GM12892 (cell line): ENCODE results near the gene MB21D2.

Experiments
- DNase-seq: peaks from one replicate; pipeline ENCODE4 v3.0.0; 2011; ENCODE audit not compliant: insufficient read length
- FAIRE-seq: peaks from 2 replicates; lab custom pipeline; 2011; peaks lifted over from hg19 to GRCh38; lab: Jason Lieb, UNC
- POLR2A ChIP-seq: IDR thresholded peaks from 2 replicates; pipeline ENCODE4 v1.6.1; 2011; ENCODE audit warnings: low read depth, low read length, control low read depth
- POLR2AphosphoS5 ChIP-seq: IDR thresholded peaks from 2 replicates; pipeline ENCODE4 v1.6.1; 2011; ENCODE audit warnings: low read depth, low read length, control low read depth
- TAF1 ChIP-seq: IDR thresholded peaks from 2 replicates; pipeline ENCODE4 v1.6.1; 2011; ENCODE audit warnings: low read depth, mild to moderate bottlenecking, control low read depth, low read length, borderline replicate concordance

The MB21D2 gene

DNA sequence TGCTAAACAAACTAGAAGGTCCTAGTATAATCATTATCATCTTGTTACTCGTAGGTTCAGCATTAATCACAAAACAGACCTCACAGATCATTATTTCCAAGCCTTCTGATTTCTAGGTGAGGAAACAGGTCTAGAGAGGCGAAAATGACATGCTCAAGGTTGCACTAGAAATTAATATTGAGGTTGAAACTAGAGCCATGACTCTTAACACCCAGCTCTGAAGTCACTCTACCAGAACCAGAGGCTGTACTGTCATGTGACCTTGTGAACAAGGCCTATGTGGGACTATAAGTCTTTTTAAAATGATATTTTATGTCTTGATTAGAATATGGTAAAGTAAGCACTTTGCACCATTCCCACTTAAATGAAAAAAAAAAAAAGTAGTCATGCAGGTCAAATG is 166.5 kb downstream of the MB21D2 start:
- FAIRE-seq = no peak
- TF ChIP-seq POLR2AphosphoS5 (no peak), TAF1 (no peak), POLR2A (no peak)
- no peak for DNase-seq

DNA sequence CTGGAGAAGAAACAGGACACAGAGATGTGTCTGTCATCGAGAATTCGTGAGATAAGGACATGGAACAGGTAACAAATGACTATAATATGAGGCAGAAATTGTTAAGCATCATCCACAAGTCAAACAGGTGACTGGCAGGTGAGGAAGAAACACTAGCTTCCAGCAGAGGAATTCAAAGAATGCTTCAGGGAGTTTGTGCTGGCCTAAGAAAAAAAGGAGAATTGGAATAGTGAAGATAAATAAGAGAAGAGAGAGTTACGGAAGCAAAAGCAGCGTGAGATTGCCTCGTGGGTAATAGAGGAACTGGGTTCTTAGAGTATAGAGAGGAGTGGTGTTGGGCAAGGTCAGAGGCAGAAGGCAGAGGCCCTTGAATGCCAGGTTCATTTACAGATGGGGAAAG is 167.5 kb downstream of the MB21D2 start:
- FAIRE-seq (no peak), DNase-seq (no peak)
- TF ChIP-seq POLR2A = no peak
- TF ChIP-seq TAF1 = no peak
- TF ChIP-seq POLR2AphosphoS5 = no peak

DNA sequence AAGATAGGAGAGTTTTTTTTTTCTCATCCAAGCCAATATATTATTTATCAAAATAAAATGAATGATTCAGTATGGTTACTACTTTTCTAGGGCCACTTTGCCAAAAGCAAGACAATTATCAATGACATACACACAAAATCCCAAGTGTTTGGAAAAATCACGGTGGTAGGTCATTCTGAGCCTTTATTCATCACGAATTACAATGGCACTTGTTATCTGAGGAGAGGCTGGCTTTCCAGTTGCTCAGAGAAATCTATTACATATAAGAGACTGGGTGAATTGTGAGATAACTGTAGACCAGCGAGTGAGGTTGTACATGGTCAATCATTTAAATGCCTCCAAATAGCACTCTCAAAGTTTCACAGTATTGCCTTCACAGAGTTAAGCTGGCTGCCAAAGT is 169.9 kb downstream of the MB21D2 start:
- TF ChIP-seq POLR2A = no peak
- no peak for TF ChIP-seq TAF1
- TF ChIP-seq POLR2AphosphoS5 = no peak
- no peak for DNase-seq
- FAIRE-seq = no peak

DNA sequence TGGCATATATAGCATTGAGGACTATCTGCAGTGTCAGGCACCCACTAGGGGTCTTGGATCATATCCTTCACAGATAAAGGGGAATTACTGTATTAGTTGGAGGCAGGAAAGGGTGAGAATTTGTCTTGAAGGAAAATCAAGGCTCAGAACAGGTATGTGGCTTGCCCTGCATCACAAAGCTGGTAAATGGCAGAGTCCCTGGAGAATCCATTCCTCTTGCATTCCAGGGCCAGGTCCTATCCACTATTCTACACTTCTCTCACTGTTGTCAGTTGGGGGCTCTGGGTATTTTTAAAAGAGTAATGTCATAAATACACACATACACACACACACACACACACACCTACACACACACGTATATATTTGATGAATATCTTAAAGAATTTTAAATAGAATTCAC is 170.5 kb downstream of the MB21D2 start:
- TF ChIP-seq POLR2A (no peak), POLR2AphosphoS5 (no peak), TAF1 (no peak)
- DNase-seq (no peak), FAIRE-seq (no peak)
